SK-N-SH (cell line): Measurements from ENCODE around the gene IFNLR1. TPM values are rescaled to one million over a fixed set of nuclear protein-coding genes. Genes with fewer than 3 reads are reported as not detected.

Experiments
- CTCF ChIA-PET: fragments of 300-600, 350-600 bp; formaldehyde crosslinking; extraction: SDS; loops from one replicate; lab custom pipeline; 2021; lab: Yijun Ruan, JAX
- POLR2A ChIA-PET: fragments of 350-600 bp; sonication (Branson Sonifier 250); formaldehyde crosslinking; extraction: SDS; loops from one replicate; lab custom pipeline; 2020; ENCODE audit warnings: antibody characterized with exemption, inconsistent platforms; lab: Yijun Ruan, JAX
- DNase-seq: peaks from one replicate; pipeline ENCODE4 v3.0.0; 2012
- H2AFZ ChIP-seq: fragments of 200-600 bp; sonication (generic); 2 replicates; pipeline ENCODE4 v1.8.1; 2016; ENCODE audit warnings: antibody characterized with exemption, mild to moderate bottlenecking, low read depth
- H3F3A ChIP-seq: fragments of 200-600 bp; sonication (generic); replicated peaks from 2 replicates; pipeline ENCODE3; 2016; ENCODE audit warnings: antibody characterized with exemption, mild to moderate bottlenecking; ENCODE audit not compliant: insufficient read depth
- H3K27ac ChIP-seq, 2 experiments: fragments of 200-500 bp in 1 of 2; fragments of 200-600 bp in 1 of 2; sonication (Bioruptor generic) in 1 of 2; sonication (generic), shearing (Covaris generic) in 1 of 2; 2 replicates each; pipeline versions ENCODE4 v1.5.1 to v1.6.1; 2014 to 2016; ENCODE audit warnings: low read depth in 2 of 2, inconsistent platforms in 1 of 2, low read length in 1 of 2, mild to moderate bottlenecking in 1 of 2, mixed read lengths in 1 of 2
- H3K27me3 ChIP-seq: fragments of 200-600 bp; sonication (generic), shearing (Covaris generic); 2 replicates; pipeline ENCODE4 v1.6.1; 2016; ENCODE audit warnings: mixed run types; ENCODE audit not compliant: insufficient read depth
- H3K36me3 ChIP-seq, 2 experiments: fragments of 200-500 bp in 1 of 2; fragments of 200-600 bp in 1 of 2; sonication (Bioruptor generic) in 1 of 2; sonication (generic) in 1 of 2; replicated peaks in 1 of 2; 2 replicates each; pipeline versions ENCODE3 to v1.5.1; 2014 to 2016; ENCODE audit warnings: low read length in 1 of 2, mild to moderate bottlenecking in 1 of 2; ENCODE audit not compliant: insufficient read depth in 2 of 2, control insufficient read depth in 1 of 2
- H3K4me1 ChIP-seq, 2 experiments: fragments of 200-500 bp in 1 of 2; fragments of 200-600 bp in 1 of 2; sonication (Bioruptor generic) in 1 of 2; sonication (generic), shearing (Covaris generic) in 1 of 2; 2 replicates each; pipeline versions ENCODE4 v1.5.1 to v1.6.1; 2014 to 2016; ENCODE audit warnings: low read depth in 1 of 2, low read length in 1 of 2, mixed run types in 1 of 2; ENCODE audit not compliant: insufficient read depth in 2 of 2, control insufficient read depth in 1 of 2
- H3K4me2 ChIP-seq: fragments of 200-600 bp; sonication (generic), shearing (Covaris generic); 2 replicates; pipeline ENCODE4 v1.6.1; 2017; ENCODE audit warnings: mixed run types
- H3K4me3 ChIP-seq, 2 experiments: fragments of 200-500 bp in 1 of 2; fragments of 200-600 bp in 1 of 2; sonication (Bioruptor generic) in 1 of 2; sonication (generic), shearing (Covaris generic) in 1 of 2; 2 replicates each; pipeline versions ENCODE4 v1.5.1 to v1.8.1; 2014 to 2016; ENCODE audit warnings: low read depth in 2 of 2, inconsistent platforms in 1 of 2, low read length in 1 of 2, mild to moderate bottlenecking in 1 of 2, mixed read lengths in 1 of 2, moderate library complexity in 1 of 2
- H3K79me2 ChIP-seq: fragments of 200-600 bp; sonication (generic); 2 replicates; pipeline ENCODE4 v1.8.1; 2017; ENCODE audit warnings: mild to moderate bottlenecking; ENCODE audit not compliant: insufficient read depth
- H3K9ac ChIP-seq: fragments of 200-600 bp; sonication (generic); 2 replicates; pipeline ENCODE4 v1.6.1; 2017; ENCODE audit warnings: mixed run types
- H3K9me2 ChIP-seq: fragments of 200-600 bp; sonication (generic); 2 replicates; pipeline ENCODE4 v1.6.1; 2017; ENCODE audit warnings: mixed run types
- H3K9me3 ChIP-seq: fragments of 200-600 bp; sonication (generic); 2 replicates; pipeline ENCODE4 v1.6.1; 2017; ENCODE audit warnings: mixed run types, mild to moderate bottlenecking, moderate library complexity
- H4K20me1 ChIP-seq: fragments of 200-600 bp; sonication (generic); 2 replicates; pipeline ENCODE4 v1.6.1; 2017; ENCODE audit warnings: mild to moderate bottlenecking, mixed run types; ENCODE audit not compliant: insufficient read depth
- EZH2phosphoT487 ChIP-seq: fragments of 200-600 bp; sonication (generic); IDR thresholded peaks from 2 replicates; pipeline ENCODE4 v1.6.1; 2017; ENCODE audit warnings: low read depth, mixed run types, mild to moderate bottlenecking, antibody characterized with exemption, moderate library complexity, borderline replicate concordance
- FOSL2 ChIP-seq: IDR thresholded peaks from 2 replicates; pipeline ENCODE4 v1.4.0; 2012; ENCODE audit warnings: low read depth, mild to moderate bottlenecking, moderate library complexity, borderline replicate concordance
- NFIC ChIP-seq: IDR thresholded peaks from 2 replicates; pipeline ENCODE4 v1.4.0; 2012; ENCODE audit warnings: borderline replicate concordance
- POLR2AphosphoS5 ChIP-seq: IDR thresholded peaks from 2 replicates; pipeline ENCODE4 v1.6.1; 2012; ENCODE audit warnings: low read depth, low read length
- WGBS: methylation state at CpG from one replicate; pipeline ENCODE4 v1.1.6; 2017; ENCODE audit warnings: low lambda C conversion rate; 5-methylcytosine and 5-hydroxymethylcytosine counted together
- polyA plus RNA-seq, 3 experiments: library from polyadenylated mRNA; depleted of rRNA; stranded (reverse); fragments of >200 nt; gene quantifications; 2 replicates each; pipeline ENCODE4 v1.2.3, GENCODE V29; 2012
- TF ChIP-seq, protein P1 (sequence below): fragments of 150-350 bp; IDR thresholded peaks from 2 replicates; pipeline ENCODE4 v1.6.1; 2016; ENCODE audit warnings: mild to moderate bottlenecking, low read depth, low read length
- TF ChIP-seq, protein P2 (sequence below): IDR thresholded peaks from 2 replicates; pipeline ENCODE4; 2012

IFNLR1 gene
- polyA plus RNA-seq, 1 of the 3 experiments (the other 2 are of a cell fraction) = 0.30 TPM

DNA sequence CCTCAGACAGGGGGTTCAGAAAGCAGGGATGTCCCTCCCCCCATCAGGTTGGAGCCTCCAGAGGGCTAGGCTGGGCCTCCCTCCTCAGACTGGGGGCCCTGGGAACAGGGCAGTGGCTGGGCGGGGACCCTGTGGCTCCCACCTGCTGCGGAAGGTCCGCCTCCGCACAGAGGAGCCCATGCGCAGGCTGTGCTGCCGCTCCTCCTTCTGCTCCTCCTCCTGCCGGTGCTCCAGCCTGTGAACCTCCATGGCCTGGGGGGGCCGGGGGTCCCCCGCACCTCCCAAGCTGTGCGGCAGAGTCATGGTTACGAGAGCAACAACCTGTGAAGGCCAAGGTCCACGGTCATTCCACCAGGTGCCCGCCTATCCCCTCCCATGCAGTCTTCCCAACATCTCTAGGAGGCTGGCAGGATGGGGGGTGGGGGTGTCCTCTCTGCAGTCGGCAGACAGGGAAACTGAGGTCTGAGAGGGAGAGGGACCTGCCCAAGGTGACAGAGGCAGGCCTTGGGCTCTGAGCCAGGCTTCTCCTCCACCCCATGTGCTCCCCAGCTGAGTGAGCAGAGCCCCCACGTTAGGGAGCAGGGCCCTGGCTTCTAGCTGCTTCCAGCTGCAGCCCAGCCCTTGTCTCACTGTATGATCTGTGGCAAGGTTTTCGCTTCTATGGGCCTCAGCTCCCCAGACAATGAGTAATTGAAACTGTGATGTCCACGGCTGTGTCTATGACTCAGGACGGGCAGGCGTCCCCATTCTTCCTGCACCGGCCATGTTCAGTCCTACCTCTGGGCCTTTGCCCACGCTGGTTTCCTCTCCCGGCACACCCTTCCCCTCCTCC, 78.5 kb downstream of the IFNLR1 start:
- H2AFZ ChIP-seq = peak overlapping the region; percentile 53; the same call in 1 of the 2 replicates
- TF ChIP-seq, protein P1, sequence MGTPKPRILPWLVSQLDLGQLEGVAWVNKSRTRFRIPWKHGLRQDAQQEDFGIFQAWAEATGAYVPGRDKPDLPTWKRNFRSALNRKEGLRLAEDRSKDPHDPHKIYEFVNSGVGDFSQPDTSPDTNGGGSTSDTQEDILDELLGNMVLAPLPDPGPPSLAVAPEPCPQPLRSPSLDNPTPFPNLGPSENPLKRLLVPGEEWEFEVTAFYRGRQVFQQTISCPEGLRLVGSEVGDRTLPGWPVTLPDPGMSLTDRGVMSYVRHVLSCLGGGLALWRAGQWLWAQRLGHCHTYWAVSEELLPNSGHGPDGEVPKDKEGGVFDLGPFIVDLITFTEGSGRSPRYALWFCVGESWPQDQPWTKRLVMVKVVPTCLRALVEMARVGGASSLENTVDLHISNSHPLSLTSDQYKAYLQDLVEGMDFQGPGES = no peak
- TF ChIP-seq, protein P2, sequence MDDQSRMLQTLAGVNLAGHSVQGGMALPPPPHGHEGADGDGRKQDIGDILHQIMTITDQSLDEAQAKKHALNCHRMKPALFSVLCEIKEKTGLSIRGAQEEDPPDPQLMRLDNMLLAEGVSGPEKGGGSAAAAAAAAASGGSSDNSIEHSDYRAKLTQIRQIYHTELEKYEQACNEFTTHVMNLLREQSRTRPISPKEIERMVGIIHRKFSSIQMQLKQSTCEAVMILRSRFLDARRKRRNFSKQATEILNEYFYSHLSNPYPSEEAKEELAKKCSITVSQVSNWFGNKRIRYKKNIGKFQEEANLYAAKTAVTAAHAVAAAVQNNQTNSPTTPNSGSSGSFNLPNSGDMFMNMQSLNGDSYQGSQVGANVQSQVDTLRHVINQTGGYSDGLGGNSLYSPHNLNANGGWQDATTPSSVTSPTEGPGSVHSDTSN = peak; percentile 42
- TF ChIP-seq EZH2phosphoT487 (no peak), FOSL2 (peak; percentile 41; the same call in 1 of the 2 replicates)
- DNase-seq = no peak
- no peaks in the 10 kb centered on the region for H3K27me3 ChIP-seq
- CTCF ChIA-PET = interaction anchor here (0.6 kb wide), 1 partner anchor 80 kb away, joined by 3 read pairs; no protein-coding TSS in a partner anchor
- H3K27ac ChIP-seq = peak overlapping the region in 1 of 2 experiments; percentile 52; a peak in 2 of 4 replicates
- peak overlapping the region; percentile 26; the same call in 1 of the 2 replicates for H3K4me2 ChIP-seq
- POLR2A ChIA-PET = no interaction called here
- WGBS = 59% methylated on average over 18 of the region's 22 CpGs
- H3K9me2 ChIP-seq = no peaks in the 10 kb centered on the region
- no peaks in the 10 kb centered on the region for H3K9me3 ChIP-seq
- no peaks in the 10 kb centered on the region for H3K36me3 ChIP-seq
- peaks cover 10 to 46% of the 10 kb centered on the region in 2 experiments; a peak in 2 of 4 replicates for H3K4me1 ChIP-seq
- H3F3A ChIP-seq = peaks cover 3% of the 10 kb centered on the region
- no peak overlapping the region for H3K9ac ChIP-seq
- no peak overlapping the region for H3K4me3 ChIP-seq
- no peaks in the 10 kb centered on the region for H3K79me2 ChIP-seq
- H4K20me1 ChIP-seq = no peaks in the 10 kb centered on the region

DNA sequence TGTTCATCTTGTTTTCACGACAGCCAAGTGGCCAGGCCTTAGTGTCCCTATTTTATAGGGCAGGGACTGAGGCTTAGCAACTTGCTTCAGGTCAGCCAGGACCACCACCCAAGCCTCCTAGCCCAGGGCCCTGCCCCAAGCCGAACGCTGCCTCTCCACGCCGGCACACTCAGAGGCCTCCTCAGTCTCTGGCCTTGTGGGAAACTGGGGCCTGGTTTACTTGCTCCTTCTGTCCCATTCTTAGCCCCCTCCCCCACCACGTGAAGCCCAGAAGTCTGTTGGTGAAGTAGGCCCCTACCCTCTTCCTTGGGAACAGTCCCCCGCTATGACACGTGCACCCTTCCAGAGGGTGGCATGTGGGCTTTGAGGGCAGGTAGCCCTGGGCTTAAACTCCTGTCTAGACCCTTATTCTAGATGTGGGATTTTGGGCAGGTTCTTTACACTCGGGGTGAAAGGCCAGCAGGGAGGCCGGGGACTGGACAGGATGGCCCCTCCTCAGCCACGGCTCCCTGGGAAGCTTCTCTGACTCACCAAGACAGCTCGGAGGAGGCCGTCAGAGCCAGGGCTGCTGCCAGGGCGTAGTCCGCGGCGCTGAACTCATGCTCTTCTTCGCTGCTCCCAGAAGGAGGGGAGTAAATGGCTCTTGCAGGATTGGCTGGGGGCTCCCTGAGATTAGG, 79.5 kb downstream of the IFNLR1 start:
- Histone ChIP-seq H3K4me2 (peak overlapping the region; percentile 35; the same call in 1 of the 2 replicates), H3K4me3 (no peak overlapping the region), H3K36me3 (no peaks in the 10 kb centered on the region), H2AFZ (peak overlapping the region; percentile 74; the same call in 1 of the 2 replicates), H3K27ac (peak overlapping the region in 1 of 2 experiments; percentile 52; a peak in 2 of 4 replicates), H3K9me3 (no peaks in the 10 kb centered on the region), H3K27me3 (no peaks in the 10 kb centered on the region), H3K9ac (no peak overlapping the region), H3F3A (peaks cover 3% of the 10 kb centered on the region), H3K4me1 (peaks cover 10 to 53% of the 10 kb centered on the region in 2 experiments; a peak in 2 of 4 replicates), H4K20me1 (no peaks in the 10 kb centered on the region), H3K79me2 (no peaks in the 10 kb centered on the region), H3K9me2 (no peaks in the 10 kb centered on the region)
- WGBS = over 99% methylated on average over 6 of the region's 18 CpGs
- DNase-seq = no peak
- CTCF ChIA-PET = no interaction called here
- TF ChIP-seq FOSL2 (peak; percentile 37; the same call in 1 of the 2 replicates), POLR2AphosphoS5 (no peak), NFIC (peak; percentile 21; the same call in 1 of the 2 replicates)
- POLR2A ChIA-PET = no interaction called here
